Measurements from ENCODE around the gene GADD45A.

GADD45A gene

DNA sequence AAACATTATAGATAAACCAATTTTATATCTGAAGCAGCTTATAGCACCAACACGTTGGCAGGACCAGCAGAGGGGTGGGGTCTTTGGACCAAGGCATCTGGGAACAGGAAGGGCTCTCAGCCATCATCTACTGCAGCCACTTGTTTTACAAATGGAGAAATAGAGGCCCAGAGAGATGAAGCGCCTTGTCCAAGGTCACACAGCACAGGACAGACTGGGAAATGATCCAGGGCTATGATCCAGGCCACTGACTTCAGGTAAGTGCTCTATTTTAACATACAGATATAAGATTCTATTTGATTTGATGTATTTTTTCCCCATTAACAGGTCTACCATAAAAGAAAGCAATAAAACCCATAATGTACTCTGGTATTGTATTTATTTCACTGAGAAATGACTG is 16.9 kb downstream of the GADD45A start:
- Histone ChIP-seq H2AFZ (ENCODE audit: low read depth, low read length) (no peak overlapping the region), H3K4me1 (ENCODE audit: insufficient read depth, low read length) (no peaks in the 10 kb centered on the region), H3K4me3 (ENCODE audit: low read length) (no peak overlapping the region), H3K9me3 (ENCODE audit: low read length) (no peaks in the 10 kb centered on the region), H3K36me3 (ENCODE audit: insufficient read depth, low read length) (no peaks in the 10 kb centered on the region), H3K27me3 (ENCODE audit: insufficient read depth, low read length) (no peaks in the 10 kb centered on the region)

DNA sequence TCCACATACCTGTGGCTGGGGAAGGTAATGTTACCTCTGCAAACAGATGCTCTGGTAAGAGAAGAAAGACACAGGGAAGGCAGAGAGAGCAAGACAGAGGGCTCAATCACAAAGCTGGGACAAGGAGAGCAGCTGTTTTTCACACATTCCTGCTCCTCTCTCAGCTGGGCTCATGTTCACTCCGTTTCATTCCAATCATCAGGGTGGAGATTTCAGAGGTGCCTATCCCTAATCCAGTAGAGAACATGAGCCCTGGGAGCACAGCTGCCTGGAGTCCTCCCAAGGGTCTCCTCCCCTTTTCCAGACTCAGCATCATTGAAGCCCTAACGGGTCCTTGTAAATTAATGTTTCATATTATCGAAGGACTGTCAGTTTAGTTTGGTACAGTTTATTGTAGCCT is 19.4 kb downstream of the GADD45A start:
- H3K9me3 ChIP-seq (ENCODE audit: low read length) = no peaks in the 10 kb centered on the region
- H3K27me3 ChIP-seq (ENCODE audit: insufficient read depth, low read length) = no peaks in the 10 kb centered on the region
- no peak overlapping the region for H2AFZ ChIP-seq (ENCODE audit: low read depth, low read length)
- no peaks in the 10 kb centered on the region for H3K4me1 ChIP-seq (ENCODE audit: insufficient read depth, low read length)
- H3K36me3 ChIP-seq (ENCODE audit: insufficient read depth, low read length) = no peaks in the 10 kb centered on the region
- no peak overlapping the region for H3K4me3 ChIP-seq (ENCODE audit: low read length)

DNA sequence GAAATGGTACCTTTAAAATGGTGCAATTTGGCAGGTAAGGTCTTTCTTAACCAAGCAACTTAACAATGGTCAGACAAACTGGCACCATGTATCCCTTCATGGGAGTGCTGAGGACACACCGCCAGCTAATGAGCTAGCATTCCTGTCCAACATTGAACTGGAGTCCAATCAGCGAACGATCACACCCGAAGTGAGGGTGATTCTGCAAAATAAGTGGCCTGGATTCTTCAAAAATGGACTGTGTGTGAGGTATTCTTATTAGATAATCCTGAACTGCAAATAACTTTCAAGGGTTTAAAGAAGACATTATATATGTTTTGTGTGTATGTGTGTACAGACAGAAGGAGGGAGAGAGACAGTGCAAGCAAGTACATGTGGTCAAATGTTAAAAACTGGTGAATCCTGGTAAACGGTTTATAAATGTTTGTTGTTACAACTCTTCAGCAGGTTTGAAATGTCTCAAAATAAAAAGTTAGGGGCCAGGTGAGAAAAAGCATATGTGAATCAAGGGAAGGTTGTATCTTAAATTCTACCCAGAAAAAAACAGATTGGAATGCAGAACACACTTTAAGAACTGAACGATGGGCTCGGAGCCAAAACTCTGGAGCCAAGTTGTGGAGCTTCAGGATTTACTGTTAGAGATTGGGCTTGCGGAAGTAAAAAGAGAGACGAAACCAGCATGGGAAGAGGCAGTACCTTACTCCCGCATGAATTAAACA is 20.9 kb downstream of the GADD45A start:
- no peak overlapping the region for H2AFZ ChIP-seq (ENCODE audit: low read depth, low read length)
- no peaks in the 10 kb centered on the region for H3K9me3 ChIP-seq (ENCODE audit: low read length)
- H3K4me3 ChIP-seq (ENCODE audit: low read length) = no peak overlapping the region
- no peaks in the 10 kb centered on the region for H3K27me3 ChIP-seq (ENCODE audit: insufficient read depth, low read length)
- no peaks in the 10 kb centered on the region for H3K36me3 ChIP-seq (ENCODE audit: insufficient read depth, low read length)
- H3K4me1 ChIP-seq (ENCODE audit: insufficient read depth, low read length) = no peaks in the 10 kb centered on the region

DNA sequence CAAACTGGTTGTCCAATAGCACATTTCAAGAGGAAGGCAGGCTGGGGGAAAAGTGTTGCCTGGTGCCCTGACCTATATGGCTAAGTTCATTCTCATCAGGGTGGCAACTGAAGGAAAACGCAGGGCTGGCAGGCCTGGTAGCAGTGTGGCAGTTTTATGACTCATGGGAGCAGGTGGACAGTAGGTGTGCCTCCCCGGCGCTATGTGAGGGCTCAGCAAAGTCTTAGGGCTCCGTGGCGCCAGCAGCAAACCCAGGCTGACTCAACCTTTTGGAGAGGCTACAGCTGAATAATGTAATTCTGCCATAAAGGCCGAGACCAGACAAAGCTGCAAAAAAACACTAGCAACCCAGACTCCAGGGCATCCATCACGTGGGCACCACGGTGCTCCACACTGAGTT is 23.6 kb downstream of the GADD45A start:
- Histone ChIP-seq H3K36me3 (ENCODE audit: insufficient read depth, low read length) (no peaks in the 10 kb centered on the region), H3K9me3 (ENCODE audit: low read length) (no peaks in the 10 kb centered on the region), H3K4me3 (ENCODE audit: low read length) (no peak overlapping the region), H3K4me1 (ENCODE audit: insufficient read depth, low read length) (peaks cover 2% of the 10 kb centered on the region), H2AFZ (ENCODE audit: low read depth, low read length) (no peak overlapping the region), H3K27me3 (ENCODE audit: insufficient read depth, low read length) (no peaks in the 10 kb centered on the region)

DNA sequence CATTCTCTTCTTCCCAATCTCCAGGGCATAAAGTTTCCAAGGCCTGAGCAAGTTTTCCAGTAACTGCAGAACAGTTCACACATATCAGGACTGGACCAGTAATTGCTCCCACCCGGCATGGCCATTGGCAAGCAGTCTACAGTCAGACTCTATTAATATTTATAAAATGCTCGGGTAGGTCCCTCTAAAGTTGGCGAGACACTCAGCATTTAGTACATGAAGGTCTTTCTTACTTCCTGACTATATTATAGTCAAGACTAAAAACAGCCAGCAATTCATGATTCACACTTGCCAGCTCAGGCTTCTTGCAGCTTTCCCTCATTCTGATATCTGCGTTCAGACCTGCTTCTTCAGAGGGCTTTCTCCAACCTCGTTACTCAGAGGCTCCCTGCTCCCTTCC is 25.4 kb downstream of the GADD45A start:
- Histone ChIP-seq H3K9me3 (ENCODE audit: low read length) (no peaks in the 10 kb centered on the region), H3K4me3 (ENCODE audit: low read length) (no peak overlapping the region), H2AFZ (ENCODE audit: low read depth, low read length) (no peak overlapping the region), H3K36me3 (ENCODE audit: insufficient read depth, low read length) (no peaks in the 10 kb centered on the region), H3K4me1 (ENCODE audit: insufficient read depth, low read length) (peaks cover 3% of the 10 kb centered on the region), H3K27me3 (ENCODE audit: insufficient read depth, low read length) (no peaks in the 10 kb centered on the region)

DNA sequence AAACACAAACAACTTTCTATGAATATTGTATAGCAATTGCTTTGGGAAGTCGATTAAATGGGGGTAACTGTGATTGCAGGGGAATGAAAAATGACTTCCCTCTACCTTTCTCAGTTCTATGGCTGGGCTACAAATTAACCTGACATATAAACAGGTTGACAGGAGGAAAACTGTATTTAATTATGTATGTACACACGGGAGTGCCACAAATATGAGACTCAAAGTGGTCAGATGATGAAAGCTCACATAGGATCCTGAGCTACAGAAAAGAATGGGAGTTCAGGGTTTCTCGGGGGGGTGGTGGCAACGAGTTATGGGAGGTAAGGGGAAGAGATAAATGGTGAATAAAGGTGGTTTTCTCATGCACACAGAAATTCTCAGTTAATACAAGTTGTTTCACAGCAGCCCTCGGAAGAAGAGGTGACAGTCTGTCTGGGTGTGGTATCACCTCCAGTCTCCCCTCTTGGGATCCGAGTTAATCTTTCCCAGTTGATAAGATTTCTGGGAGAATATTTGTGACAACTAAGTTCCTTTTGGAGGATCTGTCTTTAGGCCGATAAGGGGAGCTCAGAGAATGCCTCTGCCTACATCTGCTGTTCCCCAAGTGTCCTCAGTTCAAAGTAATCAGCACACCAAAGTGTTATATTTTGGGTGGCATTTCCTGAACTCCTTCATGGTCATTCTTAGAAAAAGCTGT is 26.3 kb downstream of the GADD45A start:
- H3K4me1 ChIP-seq (ENCODE audit: insufficient read depth, low read length) = peaks cover 3% of the 10 kb centered on the region
- no peaks in the 10 kb centered on the region for H3K36me3 ChIP-seq (ENCODE audit: insufficient read depth, low read length)
- H3K27me3 ChIP-seq (ENCODE audit: insufficient read depth, low read length) = no peaks in the 10 kb centered on the region
- no peaks in the 10 kb centered on the region for H3K9me3 ChIP-seq (ENCODE audit: low read length)
- no peak overlapping the region for H2AFZ ChIP-seq (ENCODE audit: low read depth, low read length)
- no peak overlapping the region for H3K4me3 ChIP-seq (ENCODE audit: low read length)

DNA sequence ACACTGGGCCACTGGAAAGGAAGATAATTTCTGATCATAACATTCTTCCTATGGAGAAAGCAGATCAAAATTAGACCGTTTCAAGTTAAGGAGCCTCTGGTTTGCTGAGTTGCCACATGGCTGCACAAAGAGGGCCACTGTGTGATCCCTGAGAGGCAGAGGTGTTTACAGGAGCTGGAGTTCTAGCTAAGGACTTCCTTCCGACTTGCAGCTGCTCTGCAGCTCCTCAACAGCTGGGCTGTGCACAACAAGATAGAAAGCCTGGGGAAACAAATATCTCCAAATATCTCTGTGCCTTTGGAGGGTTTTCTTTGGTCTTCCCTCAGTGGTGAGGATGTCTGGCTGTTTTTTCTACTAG is 26.8 kb downstream of the GADD45A start:
- H3K9me3 ChIP-seq (ENCODE audit: low read length) = no peaks in the 10 kb centered on the region
- H3K27me3 ChIP-seq (ENCODE audit: insufficient read depth, low read length) = no peaks in the 10 kb centered on the region
- H3K4me1 ChIP-seq (ENCODE audit: insufficient read depth, low read length) = peaks cover 3% of the 10 kb centered on the region
- H3K4me3 ChIP-seq (ENCODE audit: low read length) = no peak overlapping the region
- H3K36me3 ChIP-seq (ENCODE audit: insufficient read depth, low read length) = no peaks in the 10 kb centered on the region
- H2AFZ ChIP-seq (ENCODE audit: low read depth, low read length) = no peak overlapping the region

DNA sequence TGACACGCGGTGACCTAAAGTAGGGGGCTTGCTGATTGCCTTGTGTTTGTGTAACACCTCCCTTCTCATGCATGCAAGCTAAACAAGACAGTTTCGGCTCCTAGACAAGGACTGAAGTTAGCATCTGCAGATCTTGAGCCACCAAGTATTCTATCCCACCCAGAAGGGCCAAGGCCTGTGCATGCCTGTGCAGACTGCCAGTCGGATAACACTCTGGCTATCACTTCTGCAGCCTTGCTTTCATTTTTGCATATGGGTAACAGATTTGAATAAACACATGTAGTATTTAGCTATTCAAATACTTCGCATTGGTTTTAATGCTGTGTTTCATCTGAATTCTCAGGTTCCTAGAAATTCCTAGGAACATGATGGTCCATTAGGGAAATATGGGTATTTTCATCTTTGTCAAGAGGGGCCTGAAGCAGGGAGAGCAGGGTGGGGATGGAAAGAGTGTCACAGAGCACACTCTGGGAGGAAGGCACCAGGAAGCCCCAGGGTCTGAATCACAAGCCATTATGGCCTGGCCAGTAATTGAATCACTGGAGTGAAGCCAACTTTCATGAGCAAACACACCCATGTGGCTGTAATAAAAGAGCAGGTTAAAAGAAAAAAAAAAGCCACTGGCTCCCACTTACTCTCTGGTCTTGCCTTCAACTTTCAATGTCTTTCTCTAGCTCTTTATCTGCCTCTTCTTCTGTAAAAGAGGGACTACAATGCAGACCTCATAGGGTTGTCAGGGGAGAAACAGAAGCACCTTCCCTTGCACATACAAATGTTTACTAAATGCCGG is 28.3 kb downstream of the GADD45A start:
- Histone ChIP-seq H2AFZ (ENCODE audit: low read depth, low read length) (no peak overlapping the region), H3K4me1 (ENCODE audit: insufficient read depth, low read length) (peaks cover 3% of the 10 kb centered on the region), H3K4me3 (ENCODE audit: low read length) (no peak overlapping the region), H3K36me3 (ENCODE audit: insufficient read depth, low read length) (no peaks in the 10 kb centered on the region), H3K27me3 (ENCODE audit: insufficient read depth, low read length) (no peaks in the 10 kb centered on the region), H3K9me3 (ENCODE audit: low read length) (no peaks in the 10 kb centered on the region)

DNA sequence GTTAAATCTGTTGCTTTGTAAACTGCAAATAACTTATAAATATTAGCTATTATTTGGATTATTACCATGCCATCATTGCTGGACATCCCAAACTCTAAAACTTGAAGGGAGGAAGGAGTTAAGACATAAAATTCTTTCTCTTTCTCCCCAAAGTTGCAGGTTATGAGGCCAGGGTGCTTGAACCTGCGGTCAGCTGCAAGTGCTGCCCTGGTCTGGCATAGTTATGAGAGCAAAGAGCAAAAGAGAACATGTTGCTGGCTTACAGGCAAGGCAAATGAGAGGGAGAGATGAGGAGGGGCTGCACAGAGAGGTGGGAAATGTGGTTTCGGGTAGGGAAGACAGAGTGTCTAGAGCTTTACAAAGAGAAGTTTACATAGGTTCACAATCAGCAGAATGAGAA is 30.8 kb downstream of the GADD45A start:
- no peak overlapping the region for H3K4me3 ChIP-seq (ENCODE audit: low read length)
- no peaks in the 10 kb centered on the region for H3K27me3 ChIP-seq (ENCODE audit: insufficient read depth, low read length)
- no peaks in the 10 kb centered on the region for H3K36me3 ChIP-seq (ENCODE audit: insufficient read depth, low read length)
- H2AFZ ChIP-seq (ENCODE audit: low read depth, low read length) = no peak overlapping the region
- no peaks in the 10 kb centered on the region for H3K9me3 ChIP-seq (ENCODE audit: low read length)
- H3K4me1 ChIP-seq (ENCODE audit: insufficient read depth, low read length) = peaks cover 3% of the 10 kb centered on the region

DNA sequence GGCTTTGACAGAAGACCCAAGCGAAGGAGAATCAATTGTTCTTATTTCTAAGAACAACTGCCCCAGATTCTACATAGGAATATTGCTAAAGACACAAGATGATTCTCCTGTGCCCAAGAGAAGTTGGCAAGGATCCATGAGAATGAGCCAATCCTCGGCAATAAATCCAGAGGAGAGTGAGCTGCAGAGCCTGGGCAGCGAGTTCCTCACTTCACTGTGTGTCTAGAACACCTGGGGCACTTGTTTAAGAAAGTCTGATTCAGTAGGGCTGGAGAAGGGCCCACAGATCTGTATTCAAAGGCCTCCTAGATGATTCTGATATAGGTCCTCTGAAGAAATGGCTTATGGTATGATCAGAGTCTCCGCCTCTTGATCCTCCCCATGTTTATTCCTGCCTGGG is 31.8 kb downstream of the GADD45A start:
- Histone ChIP-seq H2AFZ (ENCODE audit: low read depth, low read length) (no peak overlapping the region), H3K4me3 (ENCODE audit: low read length) (no peak overlapping the region), H3K27me3 (ENCODE audit: insufficient read depth, low read length) (no peaks in the 10 kb centered on the region), H3K4me1 (ENCODE audit: insufficient read depth, low read length) (peaks cover 3% of the 10 kb centered on the region), H3K36me3 (ENCODE audit: insufficient read depth, low read length) (no peaks in the 10 kb centered on the region), H3K9me3 (ENCODE audit: low read length) (no peaks in the 10 kb centered on the region)

DNA sequence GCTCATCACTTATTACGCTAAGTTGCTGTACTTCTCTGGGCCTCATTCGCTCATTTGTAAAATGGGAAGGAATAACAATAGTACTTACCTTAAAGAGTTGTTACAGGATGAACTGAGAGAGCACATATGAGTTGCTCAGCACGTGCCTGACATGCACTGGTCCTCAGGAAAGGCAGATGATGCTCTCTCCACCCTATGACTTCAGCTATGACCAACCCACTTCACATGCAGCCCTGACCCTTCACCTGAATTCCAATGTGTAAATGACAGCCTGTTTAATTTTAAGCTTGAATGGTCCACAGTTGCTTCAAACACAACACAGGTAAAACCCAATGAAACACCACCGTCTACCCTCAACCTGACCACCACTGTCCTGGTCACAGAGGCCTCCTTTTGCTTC is 32.9 kb downstream of the GADD45A start:
- Histone ChIP-seq H2AFZ (ENCODE audit: low read depth, low read length) (no peak overlapping the region), H3K4me1 (ENCODE audit: insufficient read depth, low read length) (peaks cover 3% of the 10 kb centered on the region), H3K9me3 (ENCODE audit: low read length) (no peaks in the 10 kb centered on the region), H3K27me3 (ENCODE audit: insufficient read depth, low read length) (no peaks in the 10 kb centered on the region), H3K36me3 (ENCODE audit: insufficient read depth, low read length) (no peaks in the 10 kb centered on the region), H3K4me3 (ENCODE audit: low read length) (no peak overlapping the region)

DNA sequence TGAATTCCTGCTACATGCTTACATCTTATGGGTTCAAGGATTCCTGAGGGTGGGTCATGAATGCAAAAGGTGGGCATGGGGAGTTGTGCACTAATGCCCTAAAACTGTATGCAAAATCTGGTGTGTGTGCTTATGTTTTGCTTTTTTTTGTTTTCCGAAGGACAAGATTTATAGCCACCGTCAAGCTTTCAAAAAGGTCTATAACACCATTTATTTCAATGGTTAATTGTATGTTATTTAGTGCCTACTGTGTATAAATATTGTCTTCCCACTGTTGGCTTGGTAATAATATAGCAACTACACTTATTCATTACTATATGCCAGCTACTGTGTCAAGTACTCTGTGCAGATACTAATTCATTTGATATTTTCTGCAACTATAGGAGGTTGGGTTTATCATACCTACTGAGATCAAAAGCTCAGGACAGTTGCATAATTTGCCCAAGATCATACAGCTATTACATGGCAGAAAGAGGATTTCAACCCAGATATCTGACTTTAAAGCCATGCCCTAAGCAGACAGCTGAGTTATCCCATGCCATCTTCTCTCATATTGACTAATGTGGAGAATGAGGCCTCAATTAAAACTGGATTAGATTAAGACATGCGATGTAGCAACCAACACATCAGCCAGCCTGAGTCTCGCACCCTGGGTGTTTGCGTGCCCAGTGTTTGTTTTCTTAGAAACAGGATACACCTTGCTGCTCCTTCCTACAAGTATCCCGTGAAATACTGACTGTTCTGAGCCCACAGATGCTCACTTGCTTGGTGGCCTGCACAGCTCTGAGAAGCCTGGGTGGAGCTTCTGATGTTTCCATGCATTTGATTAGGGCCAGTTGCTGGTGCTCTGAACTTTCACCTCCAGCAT is 34.6 kb downstream of the GADD45A start:
- no peak overlapping the region for H2AFZ ChIP-seq (ENCODE audit: low read depth, low read length)
- no peaks in the 10 kb centered on the region for H3K9me3 ChIP-seq (ENCODE audit: low read length)
- no peaks in the 10 kb centered on the region for H3K4me1 ChIP-seq (ENCODE audit: insufficient read depth, low read length)
- no peaks in the 10 kb centered on the region for H3K27me3 ChIP-seq (ENCODE audit: insufficient read depth, low read length)
- H3K36me3 ChIP-seq (ENCODE audit: insufficient read depth, low read length) = no peaks in the 10 kb centered on the region
- no peak overlapping the region for H3K4me3 ChIP-seq (ENCODE audit: low read length)

DNA sequence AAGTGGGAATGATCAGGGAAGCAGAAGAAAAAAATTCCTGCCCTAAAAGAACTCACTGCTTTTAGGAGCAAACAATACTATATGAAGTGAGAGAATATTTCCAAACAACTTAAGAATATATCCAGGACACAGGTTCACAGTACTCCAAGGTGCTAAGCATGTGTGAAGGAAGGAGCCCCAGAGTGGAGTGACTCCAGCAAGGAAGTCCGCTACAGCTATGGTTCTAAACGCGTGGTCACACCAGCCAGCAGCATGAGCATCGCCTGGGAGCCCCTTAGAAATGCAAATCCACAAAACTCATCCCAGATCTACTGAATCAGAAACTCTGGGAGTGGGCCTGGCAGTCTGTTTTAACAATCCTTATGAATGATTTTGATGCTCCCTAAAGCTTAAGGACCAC is 36.1 kb downstream of the GADD45A start:
- Histone ChIP-seq H3K4me3 (ENCODE audit: low read length) (no peak overlapping the region), H2AFZ (ENCODE audit: low read depth, low read length) (no peak overlapping the region), H3K9me3 (ENCODE audit: low read length) (no peaks in the 10 kb centered on the region), H3K4me1 (ENCODE audit: insufficient read depth, low read length) (no peaks in the 10 kb centered on the region), H3K36me3 (ENCODE audit: insufficient read depth, low read length) (no peaks in the 10 kb centered on the region), H3K27me3 (ENCODE audit: insufficient read depth, low read length) (no peaks in the 10 kb centered on the region)

All from neuron (in vitro differentiated cells).